GM23248 (cell line): Measurements from ENCODE around the gene WWOX.

Experiments
- EZH2 ChIP-seq: fragments of 200-600 bp; sonication (generic); IDR thresholded peaks from 2 replicates; pipeline ENCODE4 v1.6.1; 2018; ENCODE audit warnings: antibody characterized with exemption, mild to moderate bottlenecking; ENCODE audit not compliant: insufficient read depth, poor library complexity, severe bottlenecking
- EZH2phosphoT487 ChIP-seq: fragments of 200-600 bp; sonication (generic); IDR thresholded peaks from 2 replicates; pipeline ENCODE4 v1.6.1; 2018; ENCODE audit warnings: antibody characterized with exemption, moderate library complexity, mild to moderate bottlenecking, low read depth; ENCODE audit not compliant: insufficient read depth

- TF ChIP-seq EZH2 (no peak), EZH2phosphoT487 (no peak)
Observed at GRCh38 chr16:78249832-78250231, 150.4 kb downstream of the WWOX start.
